Adrenal gland (tissue), 12 donors: ENCODE measurements around the gene ZNF560. TPM values are rescaled to one million over a fixed set of nuclear protein-coding genes. Genes with fewer than 3 reads are reported as not detected.

Experiments used
- DNase-seq, 7 donors: peaks; one replicate each; pipeline ENCODE4 v3.0.0-alpha.2; 2019 to 2020
- H3K27ac ChIP-seq, 5 donors: fragments of 200-600 bp; sonication (generic) in 4 of 5; 1 replicate in 3 of 5; 2 replicates in 2 of 5; pipeline versions ENCODE4 v1.5.1 to v1.8.0; 2016 to 2020; ENCODE audit warnings: mild to moderate bottlenecking in 1 of 5
- H3K27me3 ChIP-seq: fragments of 200-600 bp; 2 replicates; pipeline ENCODE4 v1.8.0; 2021
- H3K36me3 ChIP-seq, 2 donors: fragments of 200-600 bp; replicated peaks in 1 of 2; 1 replicate in 1 of 2; 2 replicates in 1 of 2; pipeline versions ENCODE4 v1.5.1 to v1.8.0; 2018 to 2022
- H3K4me1 ChIP-seq, 2 donors: fragments of 200-600 bp; replicated peaks in 1 of 2; 1 replicate in 1 of 2; 2 replicates in 1 of 2; pipeline versions ENCODE4 v1.5.1 to v1.8.0; 2018 to 2021
- H3K4me3 ChIP-seq, 4 donors: fragments of 200-600 bp; sonication (generic) in 3 of 4; one replicate each; pipeline ENCODE4 v1.5.1; 2016 to 2018
- H3K9me3 ChIP-seq, 3 donors: fragments of 200-600 bp; sonication (generic) in 1 of 3; replicated peaks in 1 of 3; 1 replicate in 2 of 3; 2 replicates in 1 of 3; pipeline versions ENCODE4 v1.5.1 to v1.8.0; 2016 to 2021
- POLR2A ChIP-seq, 2 donors: fragments of 450-650 bp; IDR thresholded peaks; one replicate each; pipeline ENCODE4 v1.6.1; 2017; ENCODE audit warnings: antibody characterized with exemption in 2 of 2, mild to moderate bottlenecking in 2 of 2, moderate library complexity in 1 of 2
- WGBS, 4 donors: extraction: QIAGEN DNeasy Blood & Tissue Kit in 2 of 4; methylation state at CpG; one replicate each; pipeline versions ENCODE4 v1.1.5 to v1.1.7; 2013 to 2017; 5-methylcytosine and 5-hydroxymethylcytosine counted together
- intact Hi-C, 2 donors: fragments of 100-400 bp; cut with DNase I; formaldehyde crosslinking; loops; one replicate each; pipeline versions ENCODE4 v1.14.1 to v1.15.0; 2022 to 2023
- polyA plus RNA-seq, 3 donors: library from polyadenylated mRNA; stranded (reverse); fragments of 200-250 nt in 2 of 3; fragments of 350-450 nt in 1 of 3; fragmentation: Illumina TruSeq in 1 of 3; extraction: RNeasy Lipid Tissue Mini Kit (QIAGEN cat#74804) in 1 of 3; gene quantifications; one replicate each; pipeline ENCODE4 v1.2.3, GENCODE V29; 2013 to 2014
- total RNA-seq, 9 donors: library from RNA; depleted of rRNA in 4 of 9; stranded (reverse); fragments of >200 nt in 4 of 9; fragments of 120-200 nt in 1 of 9; fragmentation: NEBNext Ultra II Directional in 1 of 9; extraction: Animal tissue kit (Norgen Biotek cat#: 25700) in 1 of 9; gene quantifications; one replicate each; pipeline versions ENCODE4 v1.1.0 to v1.2.4, GENCODE V29; 2013 to 2023
- TF ChIP-seq, protein P1 (sequence below), 6 experiments: fragments of 450-650 bp in 4 of 6; fragments of 200-600 bp in 2 of 6; sonication (generic) in 1 of 6; IDR thresholded peaks; 1 replicate in 5 of 6; 2 replicates in 1 of 6; pipeline versions ENCODE4 v1.5.1 to v1.8.0; 2016 to 2021; ENCODE audit warnings: antibody characterized with exemption in 6 of 6, mild to moderate bottlenecking in 2 of 6, moderate library complexity in 1 of 6
- donor health status: healthy with polysubstance abuse.
- donor health status: Bipolar disorder and iron deficiency.
- donor health status: DM: yes; HTN: yes; CAD: no.
- donor health status: DM: no; HTN: no; CAD: no.
- donor health status: DM: no; HTN: no; CAD: no.
- donor health status: DM: yes; HTN: yes; CAD: no.

The ZNF560 gene
- total and polyA plus RNA-seq, 12 donors: 0.06 to 0.17 TPM; not detected in 10

- peaks cover 0 to 11% of the 10 kb centered on the region in 2 donors for H3K36me3 ChIP-seq
- peaks cover 16 to 75% (median 28%) of the 10 kb centered on the region in 3 donors for H3K9me3 ChIP-seq
- H3K27ac ChIP-seq: no peak overlapping the region
- H3K4me1 ChIP-seq: no peaks in the 10 kb centered on the region
- TF ChIP-seq, protein P1, sequence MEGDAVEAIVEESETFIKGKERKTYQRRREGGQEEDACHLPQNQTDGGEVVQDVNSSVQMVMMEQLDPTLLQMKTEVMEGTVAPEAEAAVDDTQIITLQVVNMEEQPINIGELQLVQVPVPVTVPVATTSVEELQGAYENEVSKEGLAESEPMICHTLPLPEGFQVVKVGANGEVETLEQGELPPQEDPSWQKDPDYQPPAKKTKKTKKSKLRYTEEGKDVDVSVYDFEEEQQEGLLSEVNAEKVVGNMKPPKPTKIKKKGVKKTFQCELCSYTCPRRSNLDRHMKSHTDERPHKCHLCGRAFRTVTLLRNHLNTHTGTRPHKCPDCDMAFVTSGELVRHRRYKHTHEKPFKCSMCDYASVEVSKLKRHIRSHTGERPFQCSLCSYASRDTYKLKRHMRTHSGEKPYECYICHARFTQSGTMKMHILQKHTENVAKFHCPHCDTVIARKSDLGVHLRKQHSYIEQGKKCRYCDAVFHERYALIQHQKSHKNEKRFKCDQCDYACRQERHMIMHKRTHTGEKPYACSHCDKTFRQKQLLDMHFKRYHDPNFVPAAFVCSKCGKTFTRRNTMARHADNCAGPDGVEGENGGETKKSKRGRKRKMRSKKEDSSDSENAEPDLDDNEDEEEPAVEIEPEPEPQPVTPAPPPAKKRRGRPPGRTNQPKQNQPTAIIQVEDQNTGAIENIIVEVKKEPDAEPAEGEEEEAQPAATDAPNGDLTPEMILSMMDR (IDR thresholded peaks at IDR 0.05): no peak
- DNase-seq: no peak
- no peaks in the 10 kb centered on the region for H3K27me3 ChIP-seq
- intact Hi-C loops: no loop called here
- 94 to 100% (median 100%) methylated on average over 1 of the region's 1 CpG for WGBS, 4 donors
- peak overlapping the region in 1 of 4 donors; percentile 26 for H3K4me3 ChIP-seq
Measured at GRCh38 chr19:9523885-9524474, 25.6 kb upstream of the ZNF560 start.

DNA sequence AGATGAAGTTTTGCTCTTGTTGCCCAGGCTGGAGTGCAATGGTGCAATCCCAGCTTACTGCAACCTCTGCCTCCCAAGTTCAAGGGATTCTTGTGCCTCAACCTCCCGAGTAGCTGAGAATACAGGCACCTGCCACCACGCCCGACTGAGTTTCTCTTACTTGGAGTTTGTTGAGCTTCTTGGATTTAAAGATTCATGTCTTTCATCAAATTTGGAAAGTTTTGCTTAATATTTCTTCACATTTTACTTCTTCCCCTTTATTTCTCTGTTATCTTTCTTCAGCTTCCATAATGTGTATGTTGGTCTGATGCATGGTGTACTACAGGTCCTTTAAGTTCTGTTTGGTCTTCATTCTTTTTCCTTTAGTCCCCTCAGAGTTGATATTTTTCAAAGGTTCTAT, 8.9 kb upstream of the ZNF560 start:
- no peak for DNase-seq
- no peak overlapping the region for H3K27ac ChIP-seq
- no peaks in the 10 kb centered on the region for H3K27me3 ChIP-seq
- no peaks in the 10 kb centered on the region for H3K36me3 ChIP-seq
- WGBS, 4 donors: 77 to 100% (median 84%) methylated on average over 3 of the region's 3 CpGs
- intact Hi-C loops: no loop called here
- H3K4me1 ChIP-seq: no peaks in the 10 kb centered on the region
- TF ChIP-seq, protein P1 (IDR thresholded peaks at IDR 0.05): no peak
- no peak for TF ChIP-seq POLR2A (IDR thresholded peaks at IDR 0.05)
- H3K9me3 ChIP-seq: no peaks in the 10 kb centered on the region
- H3K4me3 ChIP-seq: no peak overlapping the region

GRCh38 chr19:9500796-9501195, 2.4 kb upstream of the ZNF560 start:
- Histone ChIP-seq H3K27me3 (no peaks in the 10 kb centered on the region), H3K27ac (no peak overlapping the region), H3K9me3 (peaks cover 0 to 28% (median 0%) of the 10 kb centered on the region in 3 donors), H3K4me1 (no peaks in the 10 kb centered on the region), H3K4me3 (no peak overlapping the region), H3K36me3 (no peaks in the 10 kb centered on the region)
- intact Hi-C loops: no loop called here
- TF ChIP-seq, protein P1 (IDR thresholded peaks at IDR 0.05): no peak
- no peak for TF ChIP-seq POLR2A (IDR thresholded peaks at IDR 0.05)
- 75 to 89% (median 80%) methylated on average over 1 of the region's 1 CpG for WGBS, 4 donors
- DNase-seq: no peak

GRCh38 chr19:9494096-9494495, 4.3 kb downstream of the ZNF560 start:
- Histone ChIP-seq H3K27ac (no peak overlapping the region), H3K4me3 (no peak overlapping the region), H3K36me3 (no peaks in the 10 kb centered on the region), H3K27me3 (no peaks in the 10 kb centered on the region), H3K4me1 (no peaks in the 10 kb centered on the region), H3K9me3 (peaks cover 0 to 10% (median 0%) of the 10 kb centered on the region in 3 donors)
- no peak for TF ChIP-seq POLR2A (IDR thresholded peaks at IDR 0.05)
- TF ChIP-seq, protein P1 (IDR thresholded peaks at IDR 0.05): no peak
- intact Hi-C loops: no loop called here
- DNase-seq: no peak
- 71 to 80% (median 79%) methylated on average over 2 of the region's 2 CpGs for WGBS, 4 donors
